GM18499 (cell line): ENCODE results near the gene FHL3.

Experiments
- ATAC-seq: cut with Tn5 transposase; IDR thresholded peaks from one replicate; pipeline ENCODE4 v1.9.1; 2021; ENCODE audit warnings: moderate number of reproducible peaks; ENCODE audit not compliant: insufficient read depth, unreplicated experiment

Gene FHL3

GRCh38 chr1:37947364-37947763 is 58.0 kb downstream of the FHL3 start:
- ATAC-seq, result no peak
